NT2/D1 (cell line): ENCODE data around the gene AEBP1.

Experiments used
- SUZ12 ChIP-seq: IDR thresholded peaks from 2 replicates; pipeline ENCODE4 v1.6.1; 2011; ENCODE audit not compliant: insufficient read length, insufficient read depth; ENCODE audit errors: extremely low read depth
- YY1 ChIP-seq: IDR thresholded peaks from 2 replicates; pipeline ENCODE4 v1.6.1; 2011; ENCODE audit not compliant: insufficient read length, insufficient read depth
- ZNF274 ChIP-seq: IDR thresholded peaks from 2 replicates; pipeline ENCODE4 v1.6.1; 2011; ENCODE audit warnings: mild to moderate bottlenecking, low read depth, low read length

DNA sequence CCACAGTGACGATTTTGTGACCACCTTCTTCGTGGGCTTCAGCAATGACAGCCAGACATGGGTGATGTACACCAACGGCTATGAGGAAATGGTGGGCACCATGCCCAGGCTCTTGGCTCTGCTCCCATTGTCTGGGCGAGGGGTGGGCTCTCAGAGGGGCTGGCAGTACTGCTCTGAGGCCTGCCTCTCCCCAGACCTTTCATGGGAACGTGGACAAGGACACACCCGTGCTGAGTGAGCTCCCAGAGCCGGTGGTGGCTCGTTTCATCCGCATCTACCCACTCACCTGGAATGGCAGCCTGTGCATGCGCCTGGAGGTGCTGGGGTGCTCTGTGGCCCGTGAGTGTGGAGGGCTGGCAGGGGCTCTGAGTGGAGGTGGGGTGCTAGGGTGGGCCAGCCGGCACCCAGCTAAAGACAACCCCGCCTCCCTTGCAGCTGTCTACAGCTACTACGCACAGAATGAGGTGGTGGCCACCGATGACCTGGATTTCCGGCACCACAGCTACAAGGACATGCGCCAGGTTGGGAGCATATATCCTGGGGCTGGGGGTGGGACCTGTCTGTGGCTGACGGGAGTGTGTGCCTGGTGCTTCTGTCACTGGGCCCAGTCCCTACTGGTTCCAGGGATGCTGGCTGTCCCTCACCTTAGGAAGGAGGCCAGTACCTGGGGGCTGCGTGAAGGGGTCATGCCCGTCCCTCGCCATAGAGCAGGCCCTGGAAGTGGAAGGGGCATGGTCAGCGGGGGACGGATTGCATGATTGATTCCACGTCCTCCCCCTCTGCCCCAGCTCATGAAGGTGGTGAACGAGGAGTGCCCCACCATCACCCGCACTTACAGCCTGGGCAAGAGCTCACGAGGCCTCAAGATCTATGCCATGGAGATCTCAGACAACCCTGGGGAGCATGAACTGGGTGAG lies 6.8 kb downstream of the AEBP1 start:
- TF ChIP-seq ZNF274 = no peak
- TF ChIP-seq YY1 = no peak
- TF ChIP-seq SUZ12 = no peak
